Motor neuron (in vitro differentiated cells): Measurements from ENCODE around the gene PAN3. TPM values are rescaled to one million over a fixed set of nuclear protein-coding genes. Genes with fewer than 3 reads are reported as not detected.

ENCODE experiments used
- ATAC-seq, 8 experiments: fragments of 200-7000 bp; cut with Tn5 transposase; replicated peaks in 6 of 8; 2 replicates each; pipeline ENCODE4 v1.8.0; 2021; ENCODE audit warnings: mild to moderate bottlenecking in 8 of 8, moderate library complexity in 8 of 8
- H3K27ac ChIP-seq, 2 donors: fragments of 250-450 bp; sonication (Bioruptor Pico); 2 replicates each; pipeline ENCODE4 v1.9.0; 2021; ENCODE audit warnings: antibody characterized with exemption in 2 of 2, mild to moderate bottlenecking in 2 of 2, moderate library complexity in 1 of 2
- H3K4me1 ChIP-seq, 2 donors: fragments of 250-450 bp; sonication (Bioruptor Pico); replicated peaks in 1 of 2; 2 replicates each; pipeline ENCODE4 v1.6.1; 2021; ENCODE audit warnings: antibody characterized with exemption in 2 of 2, mild to moderate bottlenecking in 2 of 2, moderate library complexity in 1 of 2
- H3K4me3 ChIP-seq, 5 donors: fragments of 250-450 bp; sonication (Bioruptor Pico); 2 replicates each; pipeline ENCODE4 v1.9.0; 2021; ENCODE audit warnings: antibody characterized with exemption in 5 of 5, mild to moderate bottlenecking in 5 of 5, moderate library complexity in 4 of 5
- WGBS, 10 experiments: fragments of 450-650 bp; shearing (Covaris generic); methylation state at CpG; one replicate each; pipeline ENCODE4 v1.0.0; 2022; 5-methylcytosine and 5-hydroxymethylcytosine counted together
- in situ Hi-C, 9 experiments: fragments of 400-800 bp; cut with MboI; loops; one replicate each; pipeline ENCODE4 v1.15.0; 2021; ENCODE audit warnings: low sequenced_read_pairs in 9 of 9, low pct_unique_long_range_greater_than_20kb in 2 of 9; ENCODE audit not compliant: unreplicated experiment in 9 of 9
- total RNA-seq, 8 experiments: library from RNA; unstranded; fragments of 300-600 nt; gene quantifications; 2 replicates each; pipeline versions ENCODE4 v1.2.3 to v1.2.4, GENCODE V29; 2022

The PAN3 gene
- total RNA-seq, 8 experiments from 2014 or later: 12.6 to 40.2 (median 18.2) TPM

DNA sequence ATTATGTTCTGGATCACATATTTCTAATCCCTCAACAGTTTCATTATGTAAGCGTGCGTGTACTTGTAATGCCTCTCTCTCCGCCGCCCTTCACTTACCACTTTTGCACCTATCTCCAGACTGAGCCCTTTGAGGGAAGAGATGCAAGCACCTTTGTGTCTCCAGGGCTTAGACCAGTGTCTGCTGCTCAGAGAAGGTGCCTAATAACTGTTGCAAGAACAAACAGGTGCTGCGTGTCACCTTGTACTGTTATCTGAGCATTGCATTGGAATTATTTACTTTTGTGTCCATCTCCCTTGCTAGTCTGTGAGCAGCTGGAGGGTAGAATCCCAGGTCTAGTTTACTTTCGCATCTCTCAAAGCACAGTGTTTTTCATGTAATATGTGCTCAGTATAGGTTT is 200.4 kb downstream of the PAN3 start:
- Histone ChIP-seq H3K4me3 (no peak overlapping the region), H3K27ac (no peak overlapping the region), H3K4me1 (no peaks in the 10 kb centered on the region)
- WGBS, 10 experiments: 84 to 100% (median 100%) methylated on average over 1 to 5 of the region's 6 CpGs; no CpG with 5 or more reads in 1 of the 10 experiments
- no peak for ATAC-seq
- in situ Hi-C loops: loop anchor here in 3 of 9 experiments (25.0 kb wide), 3 partner anchors 149 to 449 kb away; partner anchors contain the start of gene FLT1 (in 1 of the 3)

DNA sequence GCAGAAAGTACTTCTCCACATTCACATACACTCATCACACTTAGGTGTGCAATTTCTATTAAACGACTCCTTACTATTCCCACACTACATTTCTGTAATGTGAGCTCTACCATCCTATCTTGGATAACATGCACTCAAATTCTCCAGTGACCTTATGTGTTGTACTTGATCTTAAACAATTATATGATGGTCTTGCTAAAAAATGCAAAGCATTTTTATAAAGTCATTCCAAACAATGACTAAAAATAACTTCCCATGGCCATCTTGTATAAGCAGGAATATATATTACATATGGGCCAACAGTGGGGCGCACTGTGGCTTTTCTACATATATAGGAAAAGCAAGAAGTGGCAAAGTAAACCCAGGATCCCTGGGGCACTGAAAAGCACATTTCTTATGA is 201.1 kb downstream of the PAN3 start:
- Histone ChIP-seq H3K4me1 (no peaks in the 10 kb centered on the region), H3K4me3 (no peak overlapping the region), H3K27ac (no peak overlapping the region)
- in situ Hi-C loops: loop anchor here in 3 of 9 experiments (25.0 kb wide), 3 partner anchors 148 to 448 kb away; partner anchors contain the start of gene FLT1 (in 1 of the 3)
- 83 to 100% (median 91%) methylated on average over 1 to 2 of the region's 2 CpGs; no CpG with 5 or more reads in 4 of the 10 experiments for WGBS, 10 experiments
- no peak for ATAC-seq

DNA sequence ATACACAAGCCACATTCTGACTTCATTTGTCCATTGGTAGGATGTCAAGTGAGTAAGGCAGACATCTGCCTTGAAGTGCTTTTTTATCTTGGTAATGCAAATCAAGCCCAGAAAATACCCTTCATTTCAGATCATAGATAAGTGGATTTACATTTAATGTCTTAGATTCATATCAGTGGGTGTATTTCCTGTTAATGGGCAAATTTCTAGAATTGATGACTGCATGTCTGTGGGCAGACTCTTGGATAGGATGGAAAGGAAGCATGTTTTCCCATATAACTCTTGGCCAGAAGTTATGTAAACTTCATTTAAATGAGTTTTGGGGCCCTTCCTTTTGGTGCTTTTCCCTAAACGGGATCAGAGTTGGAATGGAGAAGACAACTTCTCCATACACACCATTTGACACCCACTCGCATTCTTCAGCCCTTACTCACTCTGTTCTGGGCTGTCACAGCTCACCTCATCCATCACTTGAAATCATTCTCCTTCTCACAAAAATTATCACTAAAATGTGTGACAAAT is 202.0 kb downstream of the PAN3 start:
- WGBS, 10 experiments: 14 to 83% (median 50%) methylated on average over 1 to 2 of the region's 2 CpGs; no CpG with 5 or more reads in 5 of the 10 experiments
- peak in 3 of 8 experiments; percentile 79 to 85 (median 82) for ATAC-seq
- Histone ChIP-seq H3K27ac (no peak overlapping the region), H3K4me1 (no peaks in the 10 kb centered on the region), H3K4me3 (no peak overlapping the region)
- in situ Hi-C loops: loop anchor here in 3 of 9 experiments (25.0 kb wide), 3 partner anchors 147 to 447 kb away; partner anchors contain the start of gene FLT1 (in 1 of the 3)

DNA sequence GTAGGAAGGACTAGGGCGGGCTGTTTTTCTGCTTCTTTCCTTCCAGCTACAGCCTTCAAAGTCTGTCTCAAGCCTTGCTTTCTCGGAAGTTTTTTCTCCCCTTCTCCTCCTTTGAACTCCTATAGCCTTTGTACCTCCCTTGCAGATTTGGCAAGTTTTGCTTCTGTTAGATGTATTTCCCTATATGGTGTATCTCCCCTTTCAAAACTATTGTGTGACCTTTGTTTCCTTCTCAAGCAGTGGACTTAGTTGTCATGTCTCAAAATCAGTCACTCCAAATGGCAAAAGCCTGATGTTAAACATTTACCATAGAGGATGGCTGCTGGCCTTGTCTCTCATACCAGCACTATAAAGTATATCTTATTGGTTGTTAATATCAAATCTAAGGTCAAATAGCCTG is 203.9 kb downstream of the PAN3 start:
- WGBS, 10 experiments: 50 to 100% (median 77%) methylated on average over 1 to 2 of the region's 2 CpGs; no CpG with 5 or more reads in 2 of the 10 experiments
- no peak for ATAC-seq
- no peaks in the 10 kb centered on the region for H3K4me1 ChIP-seq
- no peak overlapping the region for H3K27ac ChIP-seq
- H3K4me3 ChIP-seq: no peak overlapping the region
- in situ Hi-C loops: loop anchor here in 3 of 9 experiments (25.0 kb wide), 3 partner anchors 145 to 445 kb away; partner anchors contain the start of gene FLT1 (in 1 of the 3)

DNA sequence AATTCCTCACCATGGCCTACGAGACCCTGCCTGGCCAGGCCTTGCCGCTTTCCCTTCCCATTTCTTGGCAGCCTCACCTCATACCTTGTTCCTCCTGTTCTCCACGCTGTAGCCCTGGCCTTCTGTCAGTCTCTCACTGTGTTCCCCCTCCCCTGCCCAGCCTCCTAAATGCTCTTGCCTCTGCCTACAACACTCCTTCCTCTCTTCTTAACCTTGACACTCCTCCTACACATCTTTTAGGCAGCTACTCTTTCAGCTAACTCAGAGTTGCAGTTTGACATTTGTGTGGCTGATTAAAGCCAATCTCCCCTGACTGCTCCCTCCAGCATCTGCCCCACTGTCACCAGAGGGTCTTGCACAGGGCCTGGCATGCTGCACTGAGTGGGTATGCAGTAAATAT is 205.8 kb downstream of the PAN3 start:
- Histone ChIP-seq H3K4me1 (no peaks in the 10 kb centered on the region), H3K27ac (no peak overlapping the region), H3K4me3 (no peak overlapping the region)
- in situ Hi-C loops: loop anchor here in 3 of 9 experiments (25.0 kb wide), 3 partner anchors 143 to 443 kb away; partner anchors contain the start of gene FLT1 (in 1 of the 3)
- 50 to 100% (median 88%) methylated on average over 1 to 3 of the region's 3 CpGs; no CpG with 5 or more reads in 2 of the 10 experiments for WGBS, 10 experiments
- no peak for ATAC-seq

Other genes with a start within 250 kb of the PAN3 start
- gene PDX1, start 218.5 kb upstream of the PAN3 start, total RNA-seq: under 1 TPM in 4 of 8 experiments, not detected in 4; 0.10 to 0.71 (median 0.22) TPM
- under 1 TPM in 6 of 8 experiments, not detected in 2; 0.05 to 0.38 (median 0.17) TPM for gene CDX2, start 169.2 kb upstream of the PAN3 start, total RNA-seq
- gene URAD, start 149.9 kb upstream of the PAN3 start, total RNA-seq: not detected
- under 1 TPM in 6 of 8 experiments, not detected in 2; 0.04 to 0.29 (median 0.15) TPM for gene FLT3, start 38.0 kb upstream of the PAN3 start, total RNA-seq